Mucosa of descending colon (tissue), 3 donors: Measurements from ENCODE around the gene SNX30. TPM values are rescaled to one million over a fixed set of nuclear protein-coding genes. Genes with fewer than 3 reads are reported as not detected.

Experiments used
- ATAC-seq: fragments of 200-7000 bp; cut with Tn5 transposase; one replicate; pipeline ENCODE4 v1.9.1; 2020; ENCODE audit warnings: mild to moderate bottlenecking, moderate library complexity
- DNase-seq, 3 donors: peaks; one replicate each; pipeline ENCODE4 v3.0.0-alpha.2; 2020
- H3K36me3 ChIP-seq: fragments of 200-600 bp; one replicate; pipeline ENCODE4 v1.8.0; 2021; ENCODE audit warnings: low read depth, mild to moderate bottlenecking
- H3K4me1 ChIP-seq: fragments of 200-600 bp; one replicate; pipeline ENCODE4 v1.8.0; 2021; ENCODE audit warnings: low read depth, mild to moderate bottlenecking
- H3K4me3 ChIP-seq: fragments of 200-600 bp; one replicate; pipeline ENCODE4 v1.8.0; 2021; ENCODE audit warnings: mild to moderate bottlenecking
- H3K9me3 ChIP-seq: fragments of 200-600 bp; one replicate; pipeline ENCODE4 v1.8.0; 2021; ENCODE audit warnings: mild to moderate bottlenecking
- CTCF ChIP-seq: fragments of 200-600 bp; IDR thresholded peaks from one replicate; pipeline ENCODE4 v1.8.0; 2022; ENCODE audit warnings: antibody characterized with exemption, mild to moderate bottlenecking
- intact Hi-C, 2 donors: fragments of 100-400 bp; cut with DNase I in 1 of 2; cut with micrococcal nuclease in 1 of 2; formaldehyde crosslinking; loops; one replicate each; pipeline versions ENCODE4 v1.11.0 to v1.11.1; 2022; cut with DNase I, micrococcal nuclease
- total RNA-seq, 3 donors: library from RNA; stranded (reverse); fragmentation: NEBNext Ultra II Directional in 2 of 3; extraction: Animal tissue kit (Norgen Biotek cat#: 25700) in 2 of 3; gene quantifications; one replicate each; pipeline versions ENCODE4 v1.2.1 to v1.2.4, GENCODE V29; 2021 to 2023
- donor health status: DM: no; HTN: no; CAD: no; lungs with moderate emphysema.
- donor health status: DM: no; HTN: no; CAD: no.
- donor health status: DM: no; HTN: yes; CAD: no.

SNX30 gene
- total RNA-seq, 3 donors from 2014 or later = 19.0 to 38.6 (median 34.8) TPM

- TF ChIP-seq CTCF = no peak
- ATAC-seq (no peak), DNase-seq (no peak)
- no peaks in the 10 kb centered on the region for H3K9me3 ChIP-seq
- H3K4me3 ChIP-seq = no peak overlapping the region
- H3K36me3 ChIP-seq = no peaks in the 10 kb centered on the region
- intact Hi-C loops = no loop called here
- H3K4me1 ChIP-seq = peaks cover 6% of the 10 kb centered on the region
Observed at GRCh38 chr9:112747094-112747493, 3.5 kb upstream of the SNX30 start.

GRCh38 chr9:112750764-112751055 lies 150 bp downstream of the SNX30 start:
- ATAC-seq (peak; percentile 21), DNase-seq (no peak)
- no peaks in the 10 kb centered on the region for H3K9me3 ChIP-seq
- intact Hi-C loops = no loop called here
- TF ChIP-seq CTCF = no peak
- peaks cover 34% of the 10 kb centered on the region for H3K4me1 ChIP-seq
- H3K36me3 ChIP-seq = no peaks in the 10 kb centered on the region
- peak overlapping the region; percentile 95 for H3K4me3 ChIP-seq

- no peaks in the 10 kb centered on the region for H3K9me3 ChIP-seq
- peak overlapping the region; percentile 95 for H3K4me3 ChIP-seq
- no peak for TF ChIP-seq CTCF
- H3K36me3 ChIP-seq = no peaks in the 10 kb centered on the region
- H3K4me1 ChIP-seq = peaks cover 39% of the 10 kb centered on the region
- peak; percentile 64 to 75 (median 73) for DNase-seq
- peak; percentile 40 for ATAC-seq
- intact Hi-C loops = no loop called here
Observed at GRCh38 chr9:112751056-112751795, 666 bp downstream of the SNX30 start.

DNA sequence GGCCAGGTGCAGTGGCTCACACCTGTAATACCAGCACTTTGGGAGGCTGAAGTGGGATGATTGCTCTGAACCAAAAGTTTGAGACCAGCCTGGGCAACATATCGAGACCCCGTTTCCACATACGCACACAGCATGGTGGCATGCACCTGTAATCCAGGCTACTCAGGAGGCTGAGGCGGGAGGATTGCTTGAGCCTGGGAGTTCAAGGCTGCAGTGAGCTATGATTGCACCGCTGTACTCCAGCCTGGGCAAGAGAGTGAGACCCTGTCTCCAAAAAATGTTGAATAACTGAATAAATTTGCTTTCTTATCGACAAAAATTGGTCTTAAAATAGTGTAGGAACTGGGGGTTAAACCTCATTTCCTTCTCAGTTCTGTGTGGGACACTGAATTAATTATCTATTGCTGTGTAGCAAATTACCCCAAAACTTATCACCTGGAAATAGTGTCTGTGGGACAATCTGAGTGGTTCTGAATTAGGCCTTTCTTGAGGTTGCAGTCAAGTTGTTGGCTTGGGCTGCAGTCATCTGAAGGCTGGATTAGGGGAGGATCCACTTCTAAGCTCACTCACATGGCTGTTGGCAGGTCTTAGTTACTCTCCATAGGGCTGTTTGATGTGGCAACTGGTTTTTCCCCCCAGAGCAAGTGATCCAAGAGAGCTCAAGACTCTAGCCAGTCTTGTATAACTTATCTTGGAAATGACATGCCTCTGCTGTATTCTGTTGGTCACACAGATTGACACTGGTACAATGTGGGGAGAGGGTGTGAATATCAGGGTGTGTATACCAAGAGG lies 2.0 kb downstream of the SNX30 start:
- Histone ChIP-seq H3K9me3 (no peaks in the 10 kb centered on the region), H3K36me3 (no peaks in the 10 kb centered on the region), H3K4me1 (peaks cover 47% of the 10 kb centered on the region), H3K4me3 (no peak overlapping the region)
- ATAC-seq (no peak), DNase-seq (no peak)
- no peak for TF ChIP-seq CTCF
- intact Hi-C loops = no loop called here

GRCh38 chr9:112753725-112754124 lies 3.2 kb downstream of the SNX30 start:
- H3K36me3 ChIP-seq = no peaks in the 10 kb centered on the region
- DNase-seq (no peak), ATAC-seq (no peak)
- H3K4me3 ChIP-seq = no peak overlapping the region
- no peaks in the 10 kb centered on the region for H3K9me3 ChIP-seq
- intact Hi-C loops = no loop called here
- no peak for TF ChIP-seq CTCF
- H3K4me1 ChIP-seq = peaks cover 53% of the 10 kb centered on the region
